HL-60 (cell line): Measurements from ENCODE around the gene SRPK2.

Experiments used
- GABPA ChIP-seq: IDR thresholded peaks from 2 replicates; pipeline ENCODE4 v1.6.1; 2012; ENCODE audit warnings: low read depth
- SPI1 ChIP-seq: IDR thresholded peaks from 2 replicates; pipeline ENCODE4 v1.6.1; 2012; ENCODE audit warnings: low read depth, mild to moderate bottlenecking, borderline replicate concordance
- TF ChIP-seq, protein P1 (sequence below): IDR thresholded peaks from one replicate; pipeline ENCODE4 v1.5.1; 2011; ENCODE audit warnings: low read length, control low read depth, inconsistent platforms; ENCODE audit not compliant: insufficient read depth
- TF ChIP-seq, protein P2 (sequence below): IDR thresholded peaks from 2 replicates; pipeline ENCODE4 v1.6.1; 2012; ENCODE audit warnings: low read depth; ENCODE audit not compliant: insufficient replicate concordance

DNA sequence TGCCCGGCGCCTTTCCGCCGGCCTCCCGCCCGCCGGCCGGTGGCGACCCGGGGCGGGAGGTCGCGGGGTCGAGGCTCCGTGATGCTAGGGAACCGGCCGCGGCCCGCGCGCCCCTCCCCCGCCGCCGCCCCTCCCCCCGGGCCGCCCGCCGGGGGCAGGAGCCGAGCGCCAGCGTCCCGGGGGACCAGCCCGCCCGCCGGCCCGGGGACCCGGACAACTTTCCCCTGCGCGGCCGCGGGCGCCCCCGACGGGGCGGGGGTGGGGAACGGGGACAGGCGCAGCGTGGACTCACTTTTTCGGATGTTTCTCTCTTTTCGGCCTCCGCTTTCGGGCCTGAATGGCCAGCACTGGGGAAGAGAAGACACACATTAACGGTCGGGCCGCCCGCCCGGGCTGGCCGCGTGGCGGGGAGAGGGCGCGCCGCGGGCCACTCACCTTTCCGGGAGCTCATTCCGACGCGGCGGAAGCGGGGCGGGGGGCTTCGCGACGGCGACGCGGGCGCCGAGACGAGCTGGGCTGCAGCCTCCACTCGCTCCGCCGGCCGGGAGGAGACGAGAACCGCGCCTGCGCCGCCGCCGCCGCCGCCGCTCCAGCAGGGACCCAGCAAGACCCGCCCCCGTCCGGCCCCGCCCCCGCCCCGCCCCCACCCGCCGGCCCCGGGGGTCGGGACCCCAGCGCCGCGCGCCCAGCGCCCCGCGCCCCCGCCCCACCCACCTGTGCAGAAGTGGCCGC is at the start of gene SRPK2:
- TF ChIP-seq, protein P1, sequence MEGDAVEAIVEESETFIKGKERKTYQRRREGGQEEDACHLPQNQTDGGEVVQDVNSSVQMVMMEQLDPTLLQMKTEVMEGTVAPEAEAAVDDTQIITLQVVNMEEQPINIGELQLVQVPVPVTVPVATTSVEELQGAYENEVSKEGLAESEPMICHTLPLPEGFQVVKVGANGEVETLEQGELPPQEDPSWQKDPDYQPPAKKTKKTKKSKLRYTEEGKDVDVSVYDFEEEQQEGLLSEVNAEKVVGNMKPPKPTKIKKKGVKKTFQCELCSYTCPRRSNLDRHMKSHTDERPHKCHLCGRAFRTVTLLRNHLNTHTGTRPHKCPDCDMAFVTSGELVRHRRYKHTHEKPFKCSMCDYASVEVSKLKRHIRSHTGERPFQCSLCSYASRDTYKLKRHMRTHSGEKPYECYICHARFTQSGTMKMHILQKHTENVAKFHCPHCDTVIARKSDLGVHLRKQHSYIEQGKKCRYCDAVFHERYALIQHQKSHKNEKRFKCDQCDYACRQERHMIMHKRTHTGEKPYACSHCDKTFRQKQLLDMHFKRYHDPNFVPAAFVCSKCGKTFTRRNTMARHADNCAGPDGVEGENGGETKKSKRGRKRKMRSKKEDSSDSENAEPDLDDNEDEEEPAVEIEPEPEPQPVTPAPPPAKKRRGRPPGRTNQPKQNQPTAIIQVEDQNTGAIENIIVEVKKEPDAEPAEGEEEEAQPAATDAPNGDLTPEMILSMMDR, result no peak
- TF ChIP-seq, protein P2, sequence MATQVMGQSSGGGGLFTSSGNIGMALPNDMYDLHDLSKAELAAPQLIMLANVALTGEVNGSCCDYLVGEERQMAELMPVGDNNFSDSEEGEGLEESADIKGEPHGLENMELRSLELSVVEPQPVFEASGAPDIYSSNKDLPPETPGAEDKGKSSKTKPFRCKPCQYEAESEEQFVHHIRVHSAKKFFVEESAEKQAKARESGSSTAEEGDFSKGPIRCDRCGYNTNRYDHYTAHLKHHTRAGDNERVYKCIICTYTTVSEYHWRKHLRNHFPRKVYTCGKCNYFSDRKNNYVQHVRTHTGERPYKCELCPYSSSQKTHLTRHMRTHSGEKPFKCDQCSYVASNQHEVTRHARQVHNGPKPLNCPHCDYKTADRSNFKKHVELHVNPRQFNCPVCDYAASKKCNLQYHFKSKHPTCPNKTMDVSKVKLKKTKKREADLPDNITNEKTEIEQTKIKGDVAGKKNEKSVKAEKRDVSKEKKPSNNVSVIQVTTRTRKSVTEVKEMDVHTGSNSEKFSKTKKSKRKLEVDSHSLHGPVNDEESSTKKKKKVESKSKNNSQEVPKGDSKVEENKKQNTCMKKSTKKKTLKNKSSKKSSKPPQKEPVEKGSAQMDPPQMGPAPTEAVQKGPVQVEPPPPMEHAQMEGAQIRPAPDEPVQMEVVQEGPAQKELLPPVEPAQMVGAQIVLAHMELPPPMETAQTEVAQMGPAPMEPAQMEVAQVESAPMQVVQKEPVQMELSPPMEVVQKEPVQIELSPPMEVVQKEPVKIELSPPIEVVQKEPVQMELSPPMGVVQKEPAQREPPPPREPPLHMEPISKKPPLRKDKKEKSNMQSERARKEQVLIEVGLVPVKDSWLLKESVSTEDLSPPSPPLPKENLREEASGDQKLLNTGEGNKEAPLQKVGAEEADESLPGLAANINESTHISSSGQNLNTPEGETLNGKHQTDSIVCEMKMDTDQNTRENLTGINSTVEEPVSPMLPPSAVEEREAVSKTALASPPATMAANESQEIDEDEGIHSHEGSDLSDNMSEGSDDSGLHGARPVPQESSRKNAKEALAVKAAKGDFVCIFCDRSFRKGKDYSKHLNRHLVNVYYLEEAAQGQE, result no peak
- TF ChIP-seq GABPA (no peak), SPI1 (no peak)
